HepG2 (cell line): ENCODE results near the gene PAFAH1B1. TPM values are rescaled to one million over a fixed set of nuclear protein-coding genes. Genes with fewer than 3 reads are reported as not detected.

Experiments used
- CBX1 ChIP-seq: IDR thresholded peaks from one replicate; pipeline ENCODE4 v1.6.1; 2016; ENCODE audit warnings: antibody characterized with exemption, low read depth
- CBX5 ChIP-seq: sonication (generic); formaldehyde crosslinking; IDR thresholded peaks from 2 replicates; pipeline ENCODE4 v1.4.0; 2020; ENCODE audit warnings: missing genetic modification reagents, borderline replicate concordance
- CSRNP2 ChIP-seq: sonication (generic); formaldehyde crosslinking; conservative IDR thresholded peaks from 2 replicates; pipeline ENCODE4 v1.8.0; 2022; ENCODE audit warnings: low read depth, missing genetic modification reagents
- DMAP1 ChIP-seq: IDR thresholded peaks from 2 replicates; pipeline ENCODE4 v1.6.1; 2016
- HMGA1 ChIP-seq: sonication (generic); formaldehyde crosslinking; conservative IDR thresholded peaks from 2 replicates; pipeline ENCODE4 v1.4.0; 2020; ENCODE audit warnings: missing genetic modification reagents
- KDM3A ChIP-seq: IDR thresholded peaks from 2 replicates; pipeline ENCODE4 v1.6.1; 2018; ENCODE audit warnings: low read depth, missing compliant biosample characterization
- MAF1 ChIP-seq: sonication (generic); formaldehyde crosslinking; IDR thresholded peaks from 2 replicates; pipeline ENCODE4 v1.5.0; 2020; ENCODE audit warnings: missing genetic modification reagents, borderline replicate concordance
- MTA1 ChIP-seq: sonication (generic); formaldehyde crosslinking; IDR thresholded peaks from 2 replicates; pipeline ENCODE4 v1.4.0; 2020; ENCODE audit warnings: missing genetic modification reagents, mild to moderate bottlenecking, borderline replicate concordance
- MYNN ChIP-seq: sonication (generic); formaldehyde crosslinking; IDR thresholded peaks from 2 replicates; pipeline ENCODE4 v1.4.0; 2020; ENCODE audit warnings: mild to moderate bottlenecking, low read depth, missing genetic modification reagents
- PHF5A ChIP-seq: IDR thresholded peaks from one replicate; pipeline ENCODE4 v1.6.1; 2018; ENCODE audit warnings: low read depth, missing genetic modification reagents; ENCODE audit not compliant: unreplicated experiment
- POLR2AphosphoS5 ChIP-seq: IDR thresholded peaks from 2 replicates; pipeline ENCODE4 v1.6.1; 2012; ENCODE audit warnings: low read depth, low read length
- SKIL ChIP-seq: sonication (generic); formaldehyde crosslinking; IDR thresholded peaks from 2 replicates; pipeline ENCODE4 v1.8.0; 2022; ENCODE audit warnings: missing genetic modification reagents, mild to moderate bottlenecking, moderate library complexity, borderline replicate concordance
- TAF15 ChIP-seq: fragments of 200-400 bp; formaldehyde crosslinking; IDR thresholded peaks from one replicate; pipeline ENCODE4 v1.6.1; 2018; ENCODE audit warnings: mild to moderate bottlenecking, low read depth, low read length; ENCODE audit not compliant: poor library complexity, severe bottlenecking
- TGIF2 ChIP-seq: IDR thresholded peaks from 2 replicates; pipeline ENCODE4 v1.6.1; 2016; ENCODE audit warnings: control low read depth, missing compliant biosample characterization
- ZBTB25 ChIP-seq: IDR thresholded peaks from 2 replicates; pipeline ENCODE4 v1.6.1; 2018; ENCODE audit warnings: missing genetic modification reagents
- ZKSCAN8 ChIP-seq: IDR thresholded peaks from 2 replicates; pipeline ENCODE4 v1.6.1; 2016; ENCODE audit warnings: borderline replicate concordance, missing genetic modification reagents, missing compliant biosample characterization
- ZNF546 ChIP-seq: sonication (generic); formaldehyde crosslinking; conservative IDR thresholded peaks from 2 replicates; pipeline ENCODE4 v1.8.1; 2023; ENCODE audit warnings: mild to moderate bottlenecking, missing genetic modification reagents
- ZNF670 ChIP-seq: sonication (generic); formaldehyde crosslinking; IDR thresholded peaks from 2 replicates; pipeline ENCODE4 v1.8.0; 2022; ENCODE audit warnings: mild to moderate bottlenecking, missing genetic modification reagents, borderline replicate concordance
- ZSCAN31 ChIP-seq: sonication (generic); formaldehyde crosslinking; IDR thresholded peaks from 2 replicates; pipeline ENCODE4 v1.5.0; 2020; ENCODE audit warnings: low read depth, mild to moderate bottlenecking, missing genetic modification reagents
- polyA plus RNA-seq, 8 experiments: library from polyadenylated mRNA; depleted of rRNA in 3 of 8; stranded (reverse) in 7 of 8; unstranded in 1 of 8; fragments of >200 nt; fragmentation: Illumina TruSeq in 4 of 8; extraction: Trizol in 4 of 8; gene quantifications; 2 replicates each; pipeline versions ENCODE4 v1.2.1 to v1.2.3, GENCODE V29; 2011 to 2016; ENCODE audit warnings: low read depth in 4 of 8, missing spikeins in 1 of 8, mixed read lengths in 1 of 8; ENCODE audit not compliant: insufficient read depth in 1 of 8
- total RNA-seq, 5 experiments: library from RNA; depleted of rRNA; stranded (reverse); fragments of >200 nt; fragmentation: Illumina TruSeq; extraction: Trizol; gene quantifications; 2 replicates each; pipeline ENCODE4 v1.2.3, GENCODE V29; 2016; ENCODE audit warnings: low read depth in 1 of 5
- TF ChIP-seq, protein P1 (sequence below): sonication (generic); formaldehyde crosslinking; IDR thresholded peaks from 2 replicates; pipeline ENCODE4 v1.9.0; 2022; ENCODE audit warnings: missing genetic modification reagents, mild to moderate bottlenecking, borderline replicate concordance
- TF ChIP-seq, protein P2 (sequence below): sonication (generic); formaldehyde crosslinking; IDR thresholded peaks from 2 replicates; pipeline ENCODE4 v1.5.0; 2020; ENCODE audit warnings: mild to moderate bottlenecking, missing genetic modification reagents

The PAFAH1B1 gene
- total and polyA plus RNA-seq, 2 of the 13 experiments (the other 11 are each of a cell fraction or from before 2014, with no cell fraction given): 46.0 to 64.9 TPM

DNA sequence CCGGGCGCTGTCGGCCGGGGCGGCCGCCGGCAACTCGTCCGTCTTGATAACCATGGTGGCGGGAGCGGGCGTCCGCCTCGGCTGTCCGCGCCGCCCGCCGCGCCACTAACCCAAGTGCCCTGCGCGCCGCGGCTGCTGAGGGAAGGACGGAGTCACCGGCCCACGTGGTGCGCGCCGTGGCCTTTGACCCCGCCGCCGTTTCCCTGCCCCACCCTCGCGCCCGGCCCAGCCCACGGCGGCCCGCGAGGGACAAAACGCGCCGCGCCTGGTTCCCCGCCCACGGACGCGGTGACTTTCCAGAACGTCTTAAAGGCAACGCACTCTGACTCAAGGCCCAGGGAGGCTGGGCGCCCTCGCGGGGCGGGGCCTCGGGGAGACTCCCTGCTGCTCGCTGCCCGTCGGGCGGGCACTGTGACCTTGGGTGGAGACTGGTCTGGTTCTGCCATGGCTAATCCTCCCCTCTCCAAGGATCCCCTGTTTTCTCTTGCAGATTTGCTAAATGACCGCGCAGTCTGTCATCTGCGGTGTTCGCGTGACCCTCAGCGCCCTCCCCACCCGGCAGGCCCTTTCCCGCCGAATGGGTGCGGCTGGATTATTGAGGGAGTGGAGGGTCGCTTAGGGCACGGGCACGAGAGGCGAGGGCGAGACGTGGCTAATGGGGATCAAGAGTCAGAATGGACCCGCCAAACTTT is 118.3 kb downstream of the PAFAH1B1 start, which contains the start of gene CLUH (continued):
- TF ChIP-seq PHF5A (CRISPR knock-in tag) (peak; percentile 35), ZSCAN31 (CRISPR knock-in tag) (peak; percentile 65), TGIF2 (CRISPR knock-in tag) (peak; percentile 76), POLR2AphosphoS5 (peak; percentile 71), TAF15 (peak; percentile 57), ZNF670 (peak; percentile 18; the same call in 1 of the 2 replicates), MTA1 (CRISPR knock-in tag) (peak; percentile 87), ZKSCAN8 (CRISPR knock-in tag) (no peak), ZNF546 (0 out of 2 replicates have a peak, but pooled peaks have one; percentile 17), CBX5 (CRISPR knock-in tag) (no peak), HMGA1 (CRISPR knock-in tag) (no peak), CSRNP2 (CRISPR knock-in tag) (no peak), MAF1 (CRISPR knock-in tag) (0 out of 2 replicates have a peak, but pooled peaks have one; percentile 73), DMAP1 (peak; percentile 88), SKIL (CRISPR knock-in tag) (peak; percentile 44; the same call in 1 of the 2 replicates), KDM3A (CRISPR knock-in tag) (peak; percentile 53; the same call in 1 of the 2 replicates), CBX1 (peak; percentile 32), MYNN (CRISPR knock-in tag) (no peak), ZBTB25 (CRISPR knock-in tag) (peak; percentile 54; the same call in 1 of the 2 replicates)
- TF ChIP-seq, protein P1, sequence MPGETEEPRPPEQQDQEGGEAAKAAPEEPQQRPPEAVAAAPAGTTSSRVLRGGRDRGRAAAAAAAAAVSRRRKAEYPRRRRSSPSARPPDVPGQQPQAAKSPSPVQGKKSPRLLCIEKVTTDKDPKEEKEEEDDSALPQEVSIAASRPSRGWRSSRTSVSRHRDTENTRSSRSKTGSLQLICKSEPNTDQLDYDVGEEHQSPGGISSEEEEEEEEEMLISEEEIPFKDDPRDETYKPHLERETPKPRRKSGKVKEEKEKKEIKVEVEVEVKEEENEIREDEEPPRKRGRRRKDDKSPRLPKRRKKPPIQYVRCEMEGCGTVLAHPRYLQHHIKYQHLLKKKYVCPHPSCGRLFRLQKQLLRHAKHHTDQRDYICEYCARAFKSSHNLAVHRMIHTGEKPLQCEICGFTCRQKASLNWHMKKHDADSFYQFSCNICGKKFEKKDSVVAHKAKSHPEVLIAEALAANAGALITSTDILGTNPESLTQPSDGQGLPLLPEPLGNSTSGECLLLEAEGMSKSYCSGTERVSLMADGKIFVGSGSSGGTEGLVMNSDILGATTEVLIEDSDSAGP (CRISPR knock-in tag): peak; percentile 100
- TF ChIP-seq, protein P2, sequence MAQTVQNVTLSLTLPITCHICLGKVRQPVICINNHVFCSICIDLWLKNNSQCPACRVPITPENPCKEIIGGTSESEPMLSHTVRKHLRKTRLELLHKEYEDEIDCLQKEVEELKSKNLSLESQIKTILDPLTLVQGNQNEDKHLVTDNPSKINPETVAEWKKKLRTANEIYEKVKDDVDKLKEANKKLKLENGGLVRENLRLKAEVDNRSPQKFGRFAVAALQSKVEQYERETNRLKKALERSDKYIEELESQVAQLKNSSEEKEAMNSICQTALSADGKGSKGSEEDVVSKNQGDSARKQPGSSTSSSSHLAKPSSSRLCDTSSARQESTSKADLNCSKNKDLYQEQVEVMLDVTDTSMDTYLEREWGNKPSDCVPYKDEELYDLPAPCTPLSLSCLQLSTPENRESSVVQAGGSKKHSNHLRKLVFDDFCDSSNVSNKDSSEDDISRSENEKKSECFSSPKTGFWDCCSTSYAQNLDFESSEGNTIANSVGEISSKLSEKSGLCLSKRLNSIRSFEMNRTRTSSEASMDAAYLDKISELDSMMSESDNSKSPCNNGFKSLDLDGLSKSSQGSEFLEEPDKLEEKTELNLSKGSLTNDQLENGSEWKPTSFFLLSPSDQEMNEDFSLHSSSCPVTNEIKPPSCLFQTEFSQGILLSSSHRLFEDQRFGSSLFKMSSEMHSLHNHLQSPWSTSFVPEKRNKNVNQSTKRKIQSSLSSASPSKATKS: no peak
